Skeletal muscle cell (primary cell): ENCODE results near the gene HOXC9.

Experiments used
- DNase-seq: peaks from one replicate; pipeline ENCODE4 v3.0.0-alpha.2; 2010; ENCODE audit warnings: low read depth
- H3K4me3 ChIP-seq: 2 replicates; pipeline ENCODE4 v1.5.1; 2011; ENCODE audit warnings: low read depth, mild to moderate bottlenecking, control low read depth, low read length, moderate library complexity

The HOXC9 gene

GRCh38 chr12:54000116-54001114 is at the start of gene HOXC9:
Gene HOXC9, plus strand, starts transcription at chr12:54000161. Its CDS starts 28 bp downstream, at chr12:54000189.
- no peak for DNase-seq
- H3K4me3 ChIP-seq, result peak within 1 kb of the TSS; percentile 71

DNA sequence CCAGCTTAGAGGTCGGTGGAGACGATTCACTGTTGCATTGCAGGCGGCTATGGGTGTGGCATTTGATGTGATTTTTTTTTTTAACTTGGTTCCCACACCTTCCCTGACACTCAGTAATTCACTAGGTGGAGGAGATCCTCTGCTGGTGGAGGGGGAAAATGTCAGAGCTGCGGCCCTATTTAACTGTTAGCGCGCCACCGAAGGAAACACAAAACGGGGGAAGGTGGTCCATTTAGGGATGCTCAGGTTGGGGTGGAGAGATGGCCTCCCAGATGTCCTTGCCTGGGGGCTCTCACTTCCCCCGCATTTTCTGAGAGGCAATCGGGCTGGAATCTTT is 49.6 kb upstream of the HOXC9 start:
- DNase-seq, result no peak
- H3K4me3 ChIP-seq, result no peak overlapping the region

DNA sequence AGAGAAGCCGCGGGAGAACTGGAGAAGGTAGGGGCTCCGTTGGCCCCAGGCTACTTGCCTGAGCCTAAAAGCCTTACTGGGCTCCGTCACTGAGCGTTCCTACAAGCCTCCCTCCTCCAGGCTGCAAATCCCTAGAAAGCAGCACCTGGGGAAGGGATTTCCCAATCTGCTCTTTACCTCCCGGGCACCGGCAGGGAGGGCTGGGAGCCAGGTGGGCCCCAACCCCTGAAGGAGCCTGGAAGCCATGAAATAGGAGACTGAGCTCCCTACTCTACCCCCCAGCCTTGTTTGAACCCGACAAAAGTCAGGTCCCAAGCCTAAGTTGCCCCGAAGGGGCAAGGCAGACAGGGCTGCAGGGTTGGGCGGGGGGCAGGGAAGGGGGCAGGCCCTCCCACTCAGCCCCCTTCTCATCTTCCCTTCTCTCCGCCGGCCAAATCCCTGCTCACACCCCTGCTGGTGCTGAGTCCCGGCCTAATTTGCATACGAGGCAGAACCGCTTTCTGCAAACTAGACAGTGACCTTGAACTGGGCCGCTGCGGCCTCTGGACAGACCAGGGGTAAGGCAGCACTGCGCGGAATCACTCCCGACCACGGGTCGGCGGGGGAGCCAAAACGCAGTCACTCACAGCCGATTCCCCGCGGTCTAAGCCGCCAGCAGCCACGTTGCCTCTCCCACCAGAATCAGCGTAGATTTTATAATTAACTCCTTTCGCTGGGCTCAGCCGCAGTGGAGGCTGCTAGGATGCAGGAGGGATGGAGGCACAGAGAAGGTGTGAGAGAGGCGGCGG is 49.0 kb upstream of the HOXC9 start:
- H3K4me3 ChIP-seq, result no peak overlapping the region
- DNase-seq, result no peak

DNA sequence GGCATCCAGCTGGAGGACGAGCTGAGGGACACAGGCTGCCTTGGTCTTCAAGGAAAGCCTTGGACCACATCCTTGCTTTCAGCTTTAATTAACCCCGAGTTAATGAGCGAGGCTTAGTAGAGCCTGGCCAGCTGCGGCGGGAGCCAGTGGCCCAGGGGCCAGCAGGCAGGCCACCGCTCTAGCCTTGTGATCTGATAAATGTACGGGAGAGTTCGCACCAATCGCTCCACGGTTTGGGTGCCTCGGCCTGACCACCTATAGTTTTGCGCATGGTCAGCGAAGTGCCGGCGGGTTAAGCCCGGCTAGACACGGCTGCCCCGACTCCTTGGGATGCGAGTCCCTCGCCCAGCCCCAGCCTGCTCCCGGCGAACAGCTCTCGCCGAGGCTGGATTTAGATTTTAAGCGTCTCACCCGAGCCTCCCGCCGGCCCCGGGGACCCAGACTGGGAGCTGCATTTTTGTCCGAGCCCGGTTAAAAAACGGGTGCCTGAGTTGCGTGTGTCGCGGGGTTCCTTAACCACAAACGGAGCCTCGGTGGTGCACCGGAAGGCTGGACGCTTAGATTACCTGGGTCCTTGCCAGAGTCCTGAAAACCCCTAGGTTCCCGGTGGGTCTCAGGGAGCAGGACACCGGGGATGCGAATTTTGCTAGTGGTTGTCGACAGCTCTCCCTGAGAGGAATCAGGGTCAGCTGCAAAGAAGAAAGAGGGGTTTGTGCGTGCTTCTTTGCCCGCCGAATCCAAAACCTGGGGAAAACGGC is 48.2 kb upstream of the HOXC9 start:
- DNase-seq, result no peak
- H3K4me3 ChIP-seq, result no peak overlapping the region

- H3K4me3 ChIP-seq, result no peak overlapping the region
- no peak for DNase-seq
These were observed 47.6 kb upstream of the HOXC9 start for GRCh38 chr12:53952335-53952694.

DNA sequence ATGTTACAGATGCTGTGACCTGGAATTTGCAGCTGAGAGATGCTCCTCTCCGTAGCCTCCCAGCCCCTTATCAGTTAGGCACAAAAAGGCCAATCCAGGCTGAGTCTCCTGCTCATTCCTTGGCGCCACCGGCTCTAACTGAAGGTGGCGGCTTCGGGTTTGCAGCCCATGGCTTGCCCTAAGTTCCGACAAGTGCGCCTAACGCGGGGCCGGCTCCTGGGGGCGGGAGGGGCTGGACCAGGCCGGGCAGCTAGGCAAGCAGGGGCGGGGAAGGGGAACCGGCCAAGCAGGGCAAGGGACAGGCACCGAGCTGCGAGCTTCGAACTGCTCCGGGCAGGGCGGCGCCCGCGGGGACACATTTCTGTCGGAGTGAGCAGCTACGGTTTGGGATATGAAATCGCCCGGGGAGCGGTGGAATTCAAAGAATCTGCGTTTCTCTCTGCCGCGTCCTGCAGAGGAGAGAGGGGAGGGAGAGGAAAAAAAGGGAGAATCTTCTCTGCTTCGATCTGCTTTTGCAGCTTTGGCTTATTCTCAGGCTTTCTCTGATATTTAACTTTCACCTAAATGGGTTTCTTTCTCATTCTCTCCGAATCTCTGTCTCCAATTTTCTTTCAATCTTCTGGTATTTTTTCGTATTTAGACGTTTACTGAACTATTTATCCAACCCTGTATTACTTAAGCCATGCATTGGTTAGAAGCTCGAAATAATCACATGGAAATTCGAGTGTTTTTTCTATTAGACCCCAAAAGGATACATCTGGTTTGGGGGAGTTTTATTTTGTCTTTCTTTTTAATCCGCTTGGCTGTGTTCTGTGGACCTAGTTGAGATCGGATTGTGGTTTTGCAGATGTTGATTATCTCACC is 46.9 kb upstream of the HOXC9 start:
- H3K4me3 ChIP-seq, result no peak overlapping the region

GRCh38 chr12:53953831-53954693 is 45.9 kb upstream of the HOXC9 start:
- no peak overlapping the region for H3K4me3 ChIP-seq
- DNase-seq, result no peak

More for the DNA sequence above, 46.9 kb upstream of the HOXC9 start:
- DNase-seq, result no peak

- H3K4me3 ChIP-seq, result peak within 1 kb of the TSS; percentile 32
- no peak for DNase-seq
These were observed 45.3 kb upstream of the HOXC9 start, which contains the start of gene HOXC12 for GRCh38 chr12:53954694-53955035. Gene HOXC12, plus strand, starts transcription at chr12:53954903. Its CDS starts 27 bp downstream, at chr12:53954930.

DNA sequence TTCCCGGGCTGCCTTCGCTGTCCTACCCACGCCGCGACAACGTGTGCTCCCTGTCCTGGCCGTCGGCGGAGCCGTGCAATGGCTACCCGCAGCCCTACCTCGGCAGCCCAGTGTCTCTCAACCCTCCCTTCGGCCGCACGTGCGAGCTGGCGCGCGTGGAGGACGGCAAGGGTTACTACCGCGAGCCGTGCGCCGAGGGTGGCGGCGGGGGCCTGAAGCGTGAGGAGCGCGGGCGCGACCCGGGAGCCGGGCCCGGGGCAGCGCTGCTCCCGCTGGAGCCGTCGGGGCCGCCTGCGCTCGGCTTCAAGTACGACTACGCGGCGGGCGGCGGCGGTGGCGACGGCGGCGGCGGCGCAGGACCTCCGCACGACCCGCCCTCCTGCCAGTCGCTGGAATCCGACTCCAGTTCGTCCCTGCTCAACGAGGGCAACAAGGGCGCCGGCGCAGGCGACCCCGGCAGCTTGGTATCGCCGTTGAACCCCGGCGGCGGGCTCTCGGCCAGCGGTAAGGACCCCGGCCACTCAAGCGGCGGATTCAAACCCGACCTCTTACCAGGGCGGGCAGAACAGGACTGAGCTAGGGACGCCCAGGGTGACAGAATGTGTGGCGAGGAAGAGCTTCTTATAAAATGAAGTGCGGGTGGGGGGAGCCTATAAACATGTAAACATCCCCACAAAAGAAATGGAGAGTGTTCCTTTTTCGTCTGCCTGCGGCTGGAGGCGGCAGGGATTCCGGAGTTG is 44.8 kb upstream of the HOXC9 start:
- H3K4me3 ChIP-seq, result peak overlapping the region; percentile 32

DNA sequence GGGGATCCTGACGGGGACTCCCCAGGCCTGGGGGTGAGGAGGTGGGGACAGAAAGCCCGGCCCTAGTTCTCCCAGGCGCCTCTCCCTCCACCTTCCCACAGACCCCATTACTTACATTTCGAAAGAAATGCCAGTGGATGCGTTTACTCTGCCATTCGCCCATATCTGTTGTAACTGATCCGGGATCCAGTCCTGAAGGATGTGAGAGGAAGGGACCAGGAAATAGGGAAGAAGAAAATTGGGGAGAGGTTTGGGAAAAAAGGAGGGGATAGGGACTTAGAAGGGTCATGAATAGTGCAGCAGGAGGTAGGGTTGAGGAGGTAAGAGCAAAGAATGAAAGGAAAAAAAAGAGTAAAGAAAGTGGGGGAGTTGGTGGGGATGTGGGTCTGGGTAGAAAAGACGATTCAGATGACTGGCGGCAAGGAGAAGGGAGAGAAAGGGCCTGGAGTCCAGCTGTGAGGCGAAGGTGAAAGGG is 44.1 kb upstream of the HOXC9 start:
- H3K4me3 ChIP-seq, result no peak overlapping the region
- no peak for DNase-seq

More for the DNA sequence above, 44.8 kb upstream of the HOXC9 start:
- DNase-seq, result no peak

DNA sequence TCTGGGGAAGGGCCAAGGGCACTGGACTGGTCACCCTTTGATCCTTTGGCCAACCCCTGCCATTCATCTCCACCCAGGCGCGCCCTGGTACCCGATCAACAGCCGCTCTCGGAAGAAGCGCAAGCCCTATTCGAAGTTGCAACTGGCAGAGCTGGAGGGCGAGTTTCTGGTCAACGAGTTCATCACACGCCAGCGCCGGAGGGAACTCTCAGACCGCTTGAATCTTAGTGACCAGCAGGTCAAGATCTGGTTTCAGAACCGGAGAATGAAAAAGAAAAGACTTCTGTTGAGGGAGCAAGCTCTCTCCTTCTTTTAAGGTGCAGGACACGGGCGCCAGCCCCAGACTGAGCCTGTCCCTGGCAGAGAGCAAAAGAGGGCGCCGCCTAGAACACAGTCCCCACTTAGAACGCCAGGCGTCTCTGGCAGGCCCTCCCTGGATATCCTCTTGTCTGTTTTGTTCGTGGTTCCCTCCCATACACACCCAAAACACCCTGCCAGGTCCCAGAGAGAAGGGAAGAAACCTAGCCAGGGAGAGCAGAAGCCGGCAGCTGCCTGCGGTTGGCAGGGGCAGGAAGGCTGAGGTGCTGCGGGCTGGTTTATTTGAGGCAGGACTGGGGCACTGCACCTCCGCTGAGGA is 43.6 kb upstream of the HOXC9 start:
- H3K4me3 ChIP-seq, result no peak overlapping the region
- DNase-seq, result no peak

DNA sequence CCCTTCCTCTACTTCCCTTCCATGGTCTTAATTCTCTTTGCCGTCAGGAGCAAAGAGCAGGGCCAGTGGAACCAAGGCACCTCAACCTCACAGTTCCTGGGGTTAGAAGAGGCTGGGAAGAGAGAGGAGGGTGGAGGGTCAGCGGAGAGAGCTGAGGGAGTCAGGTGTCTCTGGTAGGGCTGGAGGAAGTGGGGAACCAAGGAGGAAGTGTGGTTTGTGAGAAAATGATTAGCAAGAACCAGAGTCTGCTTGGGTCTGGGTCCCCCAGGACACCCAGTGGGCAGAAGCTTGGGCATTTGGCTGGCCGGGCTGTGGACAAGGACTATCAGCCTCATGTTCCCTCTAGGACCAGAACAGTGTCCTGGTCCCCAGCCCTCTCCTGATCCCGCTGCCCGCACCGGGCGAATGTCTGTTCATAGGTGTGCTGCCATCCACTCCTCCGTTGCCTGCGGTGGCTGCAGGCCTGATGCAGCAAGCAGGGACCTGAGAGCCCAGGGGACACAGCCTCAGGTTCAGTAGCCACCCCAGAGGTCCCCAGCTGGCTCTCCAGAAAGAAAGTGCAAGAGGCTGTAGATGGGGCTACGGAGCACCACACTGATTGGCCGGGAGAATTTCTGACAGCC is 42.9 kb upstream of the HOXC9 start:
- no peak overlapping the region for H3K4me3 ChIP-seq
- DNase-seq, result no peak

- no peak overlapping the region for H3K4me3 ChIP-seq
- DNase-seq, result no peak
These were observed 41.8 kb upstream of the HOXC9 start for GRCh38 chr12:53958128-53958527.

- no peak for DNase-seq
These were observed 40.6 kb upstream of the HOXC9 start for GRCh38 chr12:53959314-53959713.

GRCh38 chr12:53960187-53961024 is 39.6 kb upstream of the HOXC9 start:
- DNase-seq, result no peak
- H3K4me3 ChIP-seq, result peak overlapping the region; percentile 28

More at GRCh38 chr12:53959314-53959713, 40.6 kb upstream of the HOXC9 start:
- H3K4me3 ChIP-seq, result no peak overlapping the region
